Breast epithelium (tissue), 4 donors: Measurements from ENCODE around the gene DMWD. TPM values are rescaled to one million over a fixed set of nuclear protein-coding genes. Genes with fewer than 3 reads are reported as not detected.

ENCODE experiments used
- DNase-seq, 2 donors: peaks; one replicate each; pipeline ENCODE4 v3.0.0-alpha.2; 2019; ENCODE audit warnings: low spot score in 2 of 2
- H3K27ac ChIP-seq, 2 donors: fragments of 200-600 bp; sonication (generic) in 1 of 2; one replicate each; pipeline ENCODE4 v1.5.1; 2016 to 2019; ENCODE audit warnings: mild to moderate bottlenecking in 1 of 2
- H3K27me3 ChIP-seq, 2 donors: fragments of 200-600 bp; sonication (generic) in 1 of 2; one replicate each; pipeline versions ENCODE4 v1.5.1 to v1.6.0; 2017 to 2019; ENCODE audit warnings: control low read depth in 1 of 2, mild to moderate bottlenecking in 1 of 2
- H3K36me3 ChIP-seq: fragments of 200-600 bp; one replicate; pipeline ENCODE4 v1.5.1; 2019
- H3K4me1 ChIP-seq, 2 donors: fragments of 200-600 bp; sonication (generic); one replicate each; pipeline ENCODE4 v1.5.1; 2016 to 2019; ENCODE audit warnings: control low read depth in 1 of 2
- H3K4me3 ChIP-seq, 3 donors: fragments of 200-600 bp; sonication (generic); 1 replicate in 2 of 3; 2 replicates in 1 of 3; pipeline ENCODE4 v1.5.1; 2016 to 2019; ENCODE audit warnings: mild to moderate bottlenecking in 3 of 3, moderate library complexity in 2 of 3
- H3K9me3 ChIP-seq, 2 donors: fragments of 200-600 bp; sonication (generic) in 1 of 2; one replicate each; pipeline ENCODE4 v1.5.1; 2016 to 2019; ENCODE audit warnings: control low read depth in 1 of 2
- POLR2A ChIP-seq: fragments of 450-650 bp; IDR thresholded peaks from one replicate; pipeline ENCODE4 v1.6.1; 2016; ENCODE audit warnings: antibody characterized with exemption, mild to moderate bottlenecking, moderate library complexity
- POLR2AphosphoS5 ChIP-seq, 3 donors: sonication (generic); formaldehyde crosslinking; IDR thresholded peaks; one replicate each; pipeline ENCODE4 v1.6.1; 2017; ENCODE audit warnings: antibody characterized with exemption in 3 of 3
- intact Hi-C: fragments of 100-400 bp; cut with DNase I; formaldehyde crosslinking; loops from one replicate; pipeline ENCODE4 v1.15.1; 2023; ENCODE audit warnings: low total_unique reads
- total RNA-seq, 3 donors: library from RNA; depleted of rRNA; stranded (reverse); fragments of >200 nt; gene quantifications; one replicate each; pipeline ENCODE4 v1.1.0, GENCODE V29; 2016
- TF ChIP-seq, protein P1 (sequence below), 3 donors: fragments of 450-650 bp; IDR thresholded peaks; one replicate each; pipeline ENCODE4 v1.5.1; 2016 to 2017; ENCODE audit warnings: antibody characterized with exemption in 3 of 3, mild to moderate bottlenecking in 3 of 3, moderate library complexity in 3 of 3

The DMWD gene
- total RNA-seq, 3 donors from 2014 or later, result 24.2 to 31.1 (median 29.3) TPM

- no peak for DNase-seq
- Histone ChIP-seq H3K9me3 (no peaks in the 10 kb centered on the region), H3K36me3 (peaks cover 6% of the 10 kb centered on the region), H3K27me3 (no peaks in the 10 kb centered on the region), H3K27ac (no peak overlapping the region), H3K4me3 (no peak overlapping the region), H3K4me1 (peaks cover 15 to 28% of the 10 kb centered on the region in 2 donors)
- TF ChIP-seq POLR2AphosphoS5 (IDR thresholded peaks at IDR 0.05) (no peak), POLR2A (no peak)
- TF ChIP-seq, protein P1, sequence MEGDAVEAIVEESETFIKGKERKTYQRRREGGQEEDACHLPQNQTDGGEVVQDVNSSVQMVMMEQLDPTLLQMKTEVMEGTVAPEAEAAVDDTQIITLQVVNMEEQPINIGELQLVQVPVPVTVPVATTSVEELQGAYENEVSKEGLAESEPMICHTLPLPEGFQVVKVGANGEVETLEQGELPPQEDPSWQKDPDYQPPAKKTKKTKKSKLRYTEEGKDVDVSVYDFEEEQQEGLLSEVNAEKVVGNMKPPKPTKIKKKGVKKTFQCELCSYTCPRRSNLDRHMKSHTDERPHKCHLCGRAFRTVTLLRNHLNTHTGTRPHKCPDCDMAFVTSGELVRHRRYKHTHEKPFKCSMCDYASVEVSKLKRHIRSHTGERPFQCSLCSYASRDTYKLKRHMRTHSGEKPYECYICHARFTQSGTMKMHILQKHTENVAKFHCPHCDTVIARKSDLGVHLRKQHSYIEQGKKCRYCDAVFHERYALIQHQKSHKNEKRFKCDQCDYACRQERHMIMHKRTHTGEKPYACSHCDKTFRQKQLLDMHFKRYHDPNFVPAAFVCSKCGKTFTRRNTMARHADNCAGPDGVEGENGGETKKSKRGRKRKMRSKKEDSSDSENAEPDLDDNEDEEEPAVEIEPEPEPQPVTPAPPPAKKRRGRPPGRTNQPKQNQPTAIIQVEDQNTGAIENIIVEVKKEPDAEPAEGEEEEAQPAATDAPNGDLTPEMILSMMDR (IDR thresholded peaks at IDR 0.05), result no peak
- intact Hi-C loops, result no loop called here
Measured at GRCh38 chr19:45786533-45786894, 6.1 kb downstream of the DMWD start.

- H3K27me3 ChIP-seq, result no peaks in the 10 kb centered on the region
- no peak for DNase-seq
- H3K9me3 ChIP-seq, result no peaks in the 10 kb centered on the region
- peak overlapping the region in 1 of 2 donors; percentile 92 for H3K27ac ChIP-seq
- H3K4me3 ChIP-seq, result no peak overlapping the region
- peaks cover 6% of the 10 kb centered on the region for H3K36me3 ChIP-seq
- TF ChIP-seq POLR2AphosphoS5 (IDR thresholded peaks at IDR 0.05) (no peak), POLR2A (no peak)
- TF ChIP-seq, protein P1 (IDR thresholded peaks at IDR 0.05), result no peak
- intact Hi-C loops, result no loop called here
- H3K4me1 ChIP-seq, result peaks cover 20 to 25% of the 10 kb centered on the region in 2 donors
Measured at GRCh38 chr19:45785781-45786532, 6.7 kb downstream of the DMWD start.

- H3K4me3 ChIP-seq, result no peak overlapping the region
- peak overlapping the region; percentile 86 to 92 for H3K27ac ChIP-seq
- intact Hi-C loops, result no loop called here
- TF ChIP-seq, protein P1 (IDR thresholded peaks at IDR 0.05), result no peak
- TF ChIP-seq POLR2AphosphoS5 (IDR thresholded peaks at IDR 0.05), result no peak
- no peak for TF ChIP-seq POLR2A
- H3K36me3 ChIP-seq, result peaks cover 6% of the 10 kb centered on the region
- no peaks in the 10 kb centered on the region for H3K9me3 ChIP-seq
- H3K4me1 ChIP-seq, result peaks cover 22 to 25% of the 10 kb centered on the region in 2 donors
- H3K27me3 ChIP-seq, result no peaks in the 10 kb centered on the region
- no peak for DNase-seq
Measured at GRCh38 chr19:45785097-45785496, 7.5 kb downstream of the DMWD start.

GRCh38 chr19:45784096-45784495, 8.5 kb downstream of the DMWD start:
- Histone ChIP-seq H3K4me3 (peak overlapping the region in 1 of 3 donors; percentile 68), H3K27ac (peak overlapping the region; percentile 86 to 92), H3K36me3 (peaks cover 6% of the 10 kb centered on the region), H3K9me3 (no peaks in the 10 kb centered on the region), H3K4me1 (peaks cover 22 to 25% of the 10 kb centered on the region in 2 donors), H3K27me3 (no peaks in the 10 kb centered on the region)
- intact Hi-C loops, result no loop called here
- DNase-seq, result no peak
- TF ChIP-seq POLR2AphosphoS5 (IDR thresholded peaks at IDR 0.05) (no peak), POLR2A (no peak)
- TF ChIP-seq, protein P1 (IDR thresholded peaks at IDR 0.05), result no peak
